Activated naive CD4-positive, alpha-beta T cell treated with Interleukin-2 at 50 U/mL for 16 hours (primary cell): Measurements from ENCODE around the gene FBXW10.
"Not testable (repeated sequence)": the region's sequence is repeated elsewhere in the genome, so short reads cannot be mapped to it uniquely, and the experiment has no call there.

Source experiments
- DNase-seq: peaks from one replicate; pipeline ENCODE4 v3.0.0-alpha.2; 2020

FBXW10 gene

GRCh38 chr17:18750242-18750641 is 6.4 kb downstream of the FBXW10 start:
- not testable (repeated sequence) for DNase-seq

GRCh38 chr17:18753829-18754409 is 10.1 kb downstream of the FBXW10 start:
- not testable (repeated sequence) for DNase-seq

GRCh38 chr17:18755969-18756368 is 12.1 kb downstream of the FBXW10 start:
- DNase-seq = not testable (repeated sequence)

GRCh38 chr17:18757368-18758044 is 13.7 kb downstream of the FBXW10 start:
- DNase-seq = not testable (repeated sequence)

- DNase-seq = not testable (repeated sequence)
Observed at GRCh38 chr17:18758344-18758743, 14.5 kb downstream of the FBXW10 start.

DNA sequence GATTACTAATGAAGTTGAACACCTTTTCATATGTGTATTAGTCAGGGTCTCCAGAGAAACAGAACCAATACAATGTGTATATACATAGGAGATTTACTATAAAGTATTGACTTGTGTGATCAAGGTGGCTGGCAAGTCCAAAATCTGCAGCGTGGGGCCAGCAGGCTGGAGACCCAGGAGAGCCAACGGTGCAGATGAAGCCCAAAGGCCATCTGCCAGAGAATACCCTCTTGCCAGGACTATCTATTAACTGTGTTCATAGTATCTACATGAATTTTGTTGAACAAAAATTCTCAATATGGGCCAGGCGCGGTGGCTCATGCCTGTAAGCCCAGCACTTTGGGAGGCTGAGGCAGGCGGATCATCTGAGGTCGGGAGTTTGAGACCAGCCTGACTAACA is 16.4 kb downstream of the FBXW10 start:
- DNase-seq = not testable (repeated sequence)

DNA sequence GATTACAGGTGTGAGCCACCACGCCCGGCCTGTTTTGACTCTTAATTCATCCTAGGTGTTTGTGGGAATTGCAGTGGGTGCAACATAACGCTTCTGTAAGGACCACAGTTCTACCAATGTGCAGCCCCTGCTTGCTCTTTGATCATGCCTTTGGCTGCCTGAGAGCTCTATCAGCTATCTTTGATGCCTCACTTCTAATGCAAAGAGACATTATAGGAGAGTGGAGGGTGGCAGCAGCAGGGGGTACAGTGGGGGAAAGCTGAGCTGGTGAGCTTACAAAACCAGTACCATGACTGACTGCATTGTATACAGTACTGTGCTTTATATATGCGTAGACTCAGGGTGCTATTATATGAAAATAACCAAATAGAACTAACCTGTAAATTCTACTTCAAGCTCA is 26.7 kb downstream of the FBXW10 start:
- not testable (repeated sequence) for DNase-seq

- DNase-seq = not testable (repeated sequence)
Observed at GRCh38 chr17:18771066-18771465, 27.2 kb downstream of the FBXW10 start.

- no peak for DNase-seq
Observed at GRCh38 chr17:18772471-18772870, 28.6 kb downstream of the FBXW10 start.

- DNase-seq = peak; percentile 97
Observed at GRCh38 chr17:18780991-18781718, 37.3 kb downstream of the FBXW10 start, which contains the start of gene TVP23B. TVP23B (plus strand) TSS chr17:18781183; CDS start chr17:18781294, 111 bp downstream.

DNA sequence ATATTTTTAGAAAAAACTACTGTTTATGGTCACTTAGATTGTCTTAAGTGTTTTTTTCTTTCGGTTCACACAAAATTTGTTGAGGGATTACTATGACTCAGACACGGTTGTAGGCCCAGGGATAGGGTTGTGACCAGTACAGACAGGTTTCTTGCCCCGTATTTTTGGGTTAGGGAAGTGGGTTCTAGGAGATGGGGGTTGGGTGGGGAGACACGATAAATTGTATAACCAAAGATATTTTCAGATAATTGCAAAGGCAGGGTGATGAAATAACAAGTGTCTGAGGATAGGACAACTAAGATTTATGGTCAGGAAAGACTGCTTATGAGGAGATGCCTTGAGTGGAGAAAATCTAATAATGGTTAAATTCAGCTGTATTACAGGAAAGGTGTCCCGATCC is 38.0 kb downstream of the FBXW10 start:
- not testable (repeated sequence) for DNase-seq

DNA sequence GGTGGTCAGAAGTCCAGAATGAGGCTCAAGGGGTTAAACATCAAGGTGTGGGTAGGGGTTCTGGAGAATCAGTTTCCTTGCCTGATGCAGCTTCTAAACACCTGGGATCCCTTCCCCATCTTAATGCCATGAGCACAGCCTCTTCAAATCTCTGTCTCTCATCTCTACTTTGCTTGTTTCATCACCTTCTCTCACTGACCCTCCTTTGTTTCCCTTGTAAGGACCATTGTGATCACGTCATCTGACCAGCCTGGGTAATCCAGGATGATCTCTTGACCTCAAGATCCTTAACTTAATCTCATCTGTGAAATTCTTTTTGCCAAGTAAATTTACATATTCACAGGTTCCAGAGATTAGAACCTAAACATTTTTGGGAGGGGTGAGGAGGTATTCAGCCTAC is 42.1 kb downstream of the FBXW10 start:
- not testable (repeated sequence) for DNase-seq

GRCh38 chr17:18786890-18787289 is 43.0 kb downstream of the FBXW10 start:
- DNase-seq = not testable (repeated sequence)

DNA sequence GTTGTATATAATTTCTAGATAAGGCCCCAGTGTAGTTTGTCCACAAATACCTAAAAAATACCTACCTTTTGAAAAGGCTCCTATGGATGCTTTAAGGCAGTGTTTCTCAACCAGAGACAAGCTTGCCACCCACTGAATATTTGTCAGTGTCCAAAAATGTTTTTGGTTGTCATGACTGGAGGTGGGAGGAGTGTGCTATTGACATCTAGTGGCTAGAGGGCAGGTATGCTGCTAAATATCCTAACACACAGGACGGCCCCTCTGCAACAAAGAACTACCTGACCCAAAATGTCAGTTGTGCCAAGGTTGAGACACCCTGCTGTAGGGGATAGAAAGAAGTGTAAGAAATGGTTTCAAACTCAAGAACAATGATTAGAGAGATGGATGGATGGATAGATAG is 47.5 kb downstream of the FBXW10 start:
- DNase-seq = not testable (repeated sequence)

DNA sequence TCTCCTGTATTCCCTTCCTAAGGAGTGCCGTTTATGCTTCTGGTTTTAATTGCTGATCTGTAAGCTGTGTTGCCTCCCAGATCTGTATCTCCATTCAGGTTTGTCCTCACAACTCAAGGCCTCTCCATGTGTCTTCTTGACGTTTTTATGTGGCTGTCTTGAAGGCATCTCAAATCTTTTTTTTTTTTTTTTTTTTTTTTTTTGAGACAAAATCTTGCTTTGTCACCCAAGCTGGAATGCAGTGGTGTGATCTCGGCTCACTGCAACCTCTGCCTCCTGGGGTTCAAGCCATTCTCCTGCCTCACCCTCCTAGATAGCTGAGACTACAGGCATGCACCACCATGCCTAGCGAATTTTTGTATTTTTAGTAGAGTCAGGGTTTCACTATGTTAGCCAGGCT is 51.0 kb downstream of the FBXW10 start:
- DNase-seq = not testable (repeated sequence)

DNA sequence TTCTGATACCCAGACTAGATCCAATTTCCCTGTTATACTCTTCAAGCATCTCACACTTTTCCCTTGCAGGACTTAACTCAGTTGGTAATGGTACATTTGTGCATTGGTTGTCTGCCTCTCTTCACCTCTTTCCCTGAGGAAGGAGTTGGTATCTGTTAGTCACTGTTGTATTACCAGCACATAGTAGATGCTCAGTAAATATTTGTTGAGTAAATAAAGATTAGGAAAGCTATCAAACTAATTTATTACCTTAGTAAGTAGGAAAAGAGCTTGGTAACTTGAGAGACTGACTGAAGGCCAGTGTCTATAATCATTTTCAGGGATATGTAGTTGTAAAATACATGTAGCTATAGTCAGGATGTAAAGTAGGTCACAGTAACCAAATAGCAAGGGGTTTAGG is 53.0 kb downstream of the FBXW10 start:
- not testable (repeated sequence) for DNase-seq

- not testable (repeated sequence) for DNase-seq
Observed at GRCh38 chr17:18803458-18804245, 59.8 kb downstream of the FBXW10 start.

DNA sequence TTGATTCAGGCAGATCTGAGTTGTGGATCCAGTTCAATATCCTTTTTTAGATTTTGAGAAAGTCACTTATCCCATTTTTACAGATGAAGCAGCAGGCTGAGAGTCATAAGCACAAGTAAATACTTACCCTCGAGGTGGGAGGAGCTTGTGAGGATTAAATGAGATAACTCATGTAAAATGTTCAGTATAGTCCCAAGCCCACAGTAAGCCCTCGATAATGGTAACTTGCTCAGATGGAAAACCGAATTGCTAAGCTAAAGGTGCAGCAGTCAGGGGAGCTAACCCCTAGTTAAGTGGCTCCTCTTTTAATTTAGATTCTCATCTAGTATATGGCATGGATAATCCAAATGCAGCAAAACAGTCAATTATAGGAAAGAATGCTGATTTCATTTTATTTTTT is 72.1 kb downstream of the FBXW10 start:
- not testable (repeated sequence) for DNase-seq

DNA sequence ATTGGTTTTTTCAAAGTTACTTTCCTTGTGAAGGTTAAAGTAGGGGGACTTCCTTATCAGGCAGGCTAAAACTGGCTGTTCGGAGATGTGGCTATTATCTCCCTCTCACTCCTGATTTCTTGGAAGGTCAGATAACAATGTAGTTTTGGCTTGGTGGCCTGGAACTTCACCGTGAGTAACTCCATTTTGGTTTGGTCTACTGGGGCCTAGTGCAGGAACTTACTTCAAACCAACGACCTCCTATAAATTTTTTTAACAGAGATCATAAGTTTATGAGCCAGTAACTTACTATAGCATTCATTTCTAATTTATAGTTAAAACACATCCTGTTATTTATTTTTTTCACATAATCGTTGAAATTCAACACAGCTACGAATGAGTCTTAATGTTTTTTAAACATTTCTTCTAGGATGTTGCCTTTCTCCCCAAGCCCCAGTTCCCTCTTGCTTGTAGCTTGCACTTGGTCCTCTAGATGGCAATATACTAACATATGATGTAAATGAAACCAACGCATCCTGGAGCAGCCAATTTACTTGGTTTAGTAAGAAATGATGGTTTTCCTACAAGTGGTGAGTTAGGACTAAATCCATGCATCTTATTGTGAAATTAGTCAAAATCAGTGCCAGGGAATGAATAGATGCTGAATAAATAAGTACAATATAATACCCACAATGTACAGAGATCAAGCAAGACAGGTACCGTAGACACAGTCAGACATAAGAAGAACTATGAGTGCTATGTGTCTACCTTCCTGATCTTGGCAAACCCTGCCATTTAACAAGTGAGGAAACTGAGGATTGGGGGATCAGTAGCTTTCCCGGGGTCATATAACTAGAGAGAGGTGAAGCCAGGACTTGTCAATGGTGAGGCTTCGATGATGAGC is 72.9 kb downstream of the FBXW10 start:
- peak; percentile 24 for DNase-seq

GRCh38 chr17:18821430-18821829 is 77.6 kb downstream of the FBXW10 start:
- DNase-seq = not testable (repeated sequence)

GRCh38 chr17:18827613-18828012 is 83.8 kb downstream of the FBXW10 start:
- DNase-seq = not testable (repeated sequence)
